Caco-2 (cell line): ENCODE measurements around the gene ST8SIA3. TPM values are rescaled to one million over a fixed set of nuclear protein-coding genes. Genes with fewer than 3 reads are reported as not detected.

Source experiments
- BruUV-seq: library from RNA; stranded (reverse); fragments of 400-500 nt; replicated peaks from 2 replicates; lab custom pipeline; 2021; lab: Mats Ljungman, UMichigan
- CTCF ChIA-PET: fragments of 300-600 bp; sonication (Branson Sonifier 250); formaldehyde crosslinking; loops from one replicate; lab custom pipeline; 2022; ENCODE audit warnings: antibody characterized with exemption; lab: Charles Lee
- POLR2A ChIA-PET: fragments of 300-600 bp; sonication (Branson Sonifier 250); formaldehyde crosslinking; loops from one replicate; lab custom pipeline; 2022; ENCODE audit warnings: antibody characterized with exemption; lab: Charles Lee
- DNase-seq, 2 experiments: peaks; one replicate each; pipeline versions ENCODE4 v3.0.0 to v3.0.0-alpha.2; 2020 to 2022
- H3K27me3 ChIP-seq: replicated peaks from 2 replicates; pipeline ENCODE4 v1.6.0; 2011; ENCODE audit warnings: low read length; ENCODE audit not compliant: control insufficient read depth, insufficient read depth
- H3K36me3 ChIP-seq: 2 replicates; pipeline ENCODE4 v1.5.1; 2011; ENCODE audit warnings: low read length; ENCODE audit not compliant: control insufficient read depth, insufficient read depth
- H3K4me1 ChIP-seq: fragments of 250-450 bp; sonication (Bioruptor Pico); 2 replicates; pipeline ENCODE4 v1.5.1; 2020; ENCODE audit warnings: mild to moderate bottlenecking
- H3K4me3 ChIP-seq: 2 replicates; pipeline ENCODE4 v1.5.1; 2011; ENCODE audit warnings: low read depth, mild to moderate bottlenecking, control low read depth, low read length
- H3K9me3 ChIP-seq: fragments of 250-450 bp; sonication (Bioruptor Pico); 2 replicates; pipeline ENCODE4 v1.5.1; 2020; ENCODE audit warnings: mild to moderate bottlenecking, moderate library complexity
- H3K27ac Mint-ChIP-seq: one replicate; pipeline ENCODE4 v1.8.0; 2022; ENCODE audit warnings: mixed read lengths; ENCODE audit not compliant: unreplicated experiment
- H3K27me3 Mint-ChIP-seq: one replicate; pipeline ENCODE4 v1.8.0; 2022; ENCODE audit warnings: mixed read lengths; ENCODE audit not compliant: insufficient read depth, unreplicated experiment
- H3K36me3 Mint-ChIP-seq: one replicate; pipeline ENCODE4 v1.8.0; 2022; ENCODE audit warnings: mild to moderate bottlenecking, mixed read lengths; ENCODE audit not compliant: insufficient read depth, unreplicated experiment
- H3K4me1 Mint-ChIP-seq: one replicate; pipeline ENCODE4 v1.8.0; 2022; ENCODE audit warnings: low read depth, mixed read lengths; ENCODE audit not compliant: unreplicated experiment
- H3K4me3 Mint-ChIP-seq: one replicate; pipeline ENCODE4 v1.8.0; 2022; ENCODE audit warnings: mild to moderate bottlenecking, moderate library complexity, mixed read lengths; ENCODE audit not compliant: unreplicated experiment
- H3K9me3 Mint-ChIP-seq: one replicate; pipeline ENCODE4 v1.8.0; 2022; ENCODE audit warnings: mixed read lengths; ENCODE audit not compliant: unreplicated experiment
- CTCF ChIP-seq, 2 experiments: fragments of 200-600 bp in 1 of 2; IDR thresholded peaks; 1 replicate in 1 of 2; 2 replicates in 1 of 2; pipeline versions ENCODE4 v1.5.1 to v1.8.0; 2011 to 2022; ENCODE audit warnings: antibody characterized with exemption in 1 of 2, control low read depth in 1 of 2, inconsistent platforms in 1 of 2, low read depth in 1 of 2, low read length in 1 of 2, mild to moderate bottlenecking in 1 of 2, moderate library complexity in 1 of 2; ENCODE audit not compliant: insufficient read depth in 1 of 2, severe bottlenecking in 1 of 2, unreplicated experiment in 1 of 2
- intact Hi-C: fragments of 100-400 bp; cut with micrococcal nuclease; formaldehyde crosslinking; loops from one replicate; pipeline ENCODE4 v1.10.0; 2022; ENCODE audit not compliant: unreplicated experiment
- total RNA-seq: library from RNA; stranded (reverse); gene quantifications from 2 replicates; pipeline ENCODE4 v1.2.3, GENCODE V29; 2022

Gene ST8SIA3
- total RNA-seq, 1 experiment from 2014 or later: not detected

GRCh38 chr18:57353137-57353939 lies 981 bp downstream of the ST8SIA3 start:
- Histone ChIP-seq H3K4me3 (no peak overlapping the region), H3K9me3 (no peaks in the 10 kb centered on the region), H3K4me1 (no peaks in the 10 kb centered on the region), H3K27me3 (no peaks in the 10 kb centered on the region), H3K36me3 (no peaks in the 10 kb centered on the region)
- intact Hi-C loops: no loop called here
- H3K36me3 Mint-ChIP-seq: no peaks in the 10 kb centered on the region
- no TSS peak for BruUV-seq
- no peak for TF ChIP-seq CTCF (IDR thresholded peaks at IDR 0.05; ENCODE audit: insufficient read depth in 1 of 2, low read depth in 1 of 2, low read length in 1 of 2, severe bottlenecking in 1 of 2, unreplicated experiment in 1 of 2)
- no peak overlapping the region for H3K27ac Mint-ChIP-seq
- H3K4me1 Mint-ChIP-seq: no peaks in the 10 kb centered on the region
- DNase-seq: no peak
- ChIA-PET POLR2A (no interaction called here), CTCF (no interaction called here)
- H3K27me3 Mint-ChIP-seq: peaks cover 5% of the 10 kb centered on the region
- no peaks in the 10 kb centered on the region for H3K9me3 Mint-ChIP-seq
- H3K4me3 Mint-ChIP-seq: no peak overlapping the region

- H3K4me3 Mint-ChIP-seq: no peak overlapping the region
- H3K36me3 Mint-ChIP-seq: no peaks in the 10 kb centered on the region
- H3K4me3 ChIP-seq: no peak overlapping the region
- H3K36me3 ChIP-seq: no peaks in the 10 kb centered on the region
- intact Hi-C loops: no loop called here
- no peaks in the 10 kb centered on the region for H3K4me1 ChIP-seq
- H3K4me1 Mint-ChIP-seq: no peaks in the 10 kb centered on the region
- H3K9me3 Mint-ChIP-seq: no peaks in the 10 kb centered on the region
- CTCF ChIA-PET: no interaction called here
- H3K9me3 ChIP-seq: no peaks in the 10 kb centered on the region
- BruUV-seq: no TSS peak
- H3K27me3 ChIP-seq: no peaks in the 10 kb centered on the region
- H3K27me3 Mint-ChIP-seq: peaks cover 5% of the 10 kb centered on the region
- no peak for TF ChIP-seq CTCF (IDR thresholded peaks at IDR 0.05; ENCODE audit: insufficient read depth in 1 of 2, low read depth in 1 of 2, low read length in 1 of 2, severe bottlenecking in 1 of 2, unreplicated experiment in 1 of 2)
- peak in 1 of 2 experiments; percentile 17 for DNase-seq
- H3K27ac Mint-ChIP-seq: no peak overlapping the region
- POLR2A ChIA-PET: no interaction called here
Measured at GRCh38 chr18:57353940-57354461, 1.6 kb downstream of the ST8SIA3 start.

- ChIA-PET POLR2A (no interaction called here), CTCF (no interaction called here)
- Histone ChIP-seq H3K4me3 (no peak overlapping the region), H3K4me1 (no peaks in the 10 kb centered on the region), H3K36me3 (no peaks in the 10 kb centered on the region), H3K9me3 (no peaks in the 10 kb centered on the region), H3K27me3 (no peaks in the 10 kb centered on the region)
- intact Hi-C loops: no loop called here
- Mint-ChIP-seq H3K27ac (no peak overlapping the region), H3K4me3 (no peak overlapping the region), H3K36me3 (no peaks in the 10 kb centered on the region), H3K27me3 (peaks cover 7% of the 10 kb centered on the region), H3K4me1 (no peaks in the 10 kb centered on the region), H3K9me3 (no peaks in the 10 kb centered on the region)
- no peak for TF ChIP-seq CTCF (IDR thresholded peaks at IDR 0.05; ENCODE audit: insufficient read depth in 1 of 2, low read depth in 1 of 2, low read length in 1 of 2, severe bottlenecking in 1 of 2, unreplicated experiment in 1 of 2)
- BruUV-seq: no TSS peak
- DNase-seq: no peak
Measured at GRCh38 chr18:57359433-57359832, 7.1 kb downstream of the ST8SIA3 start.
